ENCODE data around the gene PPP1R27. TPM values are rescaled to one million over a fixed set of nuclear protein-coding genes. Genes with fewer than 3 reads are reported as not detected.

Gene PPP1R27
- total and polyA plus RNA-seq, 9 of the 15 experiments (the other 6 are each of a cell fraction or from before 2014, with no cell fraction given) = 0.29 to 6.9 (median 1.5) TPM; not detected in 2

DNA sequence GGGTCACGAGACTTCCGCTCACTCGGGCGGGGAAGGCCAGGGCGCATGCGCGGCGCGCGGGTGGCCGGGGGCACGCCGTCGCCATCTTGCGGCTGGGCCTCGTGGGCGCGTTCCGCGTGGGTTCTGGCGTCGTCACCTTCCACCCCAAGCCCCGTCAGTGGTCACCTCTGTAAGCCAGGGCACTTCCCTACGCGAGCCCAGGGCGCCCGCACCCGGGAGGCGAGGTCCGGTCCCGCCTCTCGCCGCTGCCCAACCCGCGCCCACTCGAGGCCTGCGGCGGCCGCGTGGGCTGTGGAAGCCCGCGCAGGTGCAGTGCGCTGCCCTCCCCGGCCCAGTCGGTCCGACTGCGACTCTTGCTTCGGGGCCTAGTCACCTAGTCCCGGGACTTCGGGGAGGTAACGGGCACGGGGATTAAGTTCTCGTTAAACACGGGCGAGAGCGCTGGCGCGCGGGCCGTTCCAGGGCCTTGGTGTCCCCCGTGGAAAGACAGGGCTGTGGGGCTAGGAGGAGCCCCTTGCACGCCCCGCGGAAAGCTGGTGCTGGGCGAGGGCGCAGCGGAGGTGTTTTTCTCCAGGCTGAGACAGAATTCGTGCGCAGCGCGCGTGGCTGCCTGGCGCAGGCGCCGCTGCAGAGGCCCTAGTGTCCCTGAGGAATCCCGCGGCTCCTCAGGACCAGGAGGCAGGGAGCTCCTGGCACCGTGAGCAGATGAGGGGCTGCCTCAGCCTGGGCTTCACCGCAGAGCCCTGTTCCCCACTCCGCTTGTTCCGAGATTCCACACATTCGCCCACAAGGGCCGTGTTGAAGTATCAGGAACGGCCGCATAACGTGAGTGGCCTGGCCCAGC is 36.8 kb upstream of the PPP1R27 start (continued):
- TF ChIP-seq ZNF444 (CRISPR knock-in tag; IDR thresholded peaks at IDR 0.05) = no peak
- TF ChIP-seq, protein P1, sequence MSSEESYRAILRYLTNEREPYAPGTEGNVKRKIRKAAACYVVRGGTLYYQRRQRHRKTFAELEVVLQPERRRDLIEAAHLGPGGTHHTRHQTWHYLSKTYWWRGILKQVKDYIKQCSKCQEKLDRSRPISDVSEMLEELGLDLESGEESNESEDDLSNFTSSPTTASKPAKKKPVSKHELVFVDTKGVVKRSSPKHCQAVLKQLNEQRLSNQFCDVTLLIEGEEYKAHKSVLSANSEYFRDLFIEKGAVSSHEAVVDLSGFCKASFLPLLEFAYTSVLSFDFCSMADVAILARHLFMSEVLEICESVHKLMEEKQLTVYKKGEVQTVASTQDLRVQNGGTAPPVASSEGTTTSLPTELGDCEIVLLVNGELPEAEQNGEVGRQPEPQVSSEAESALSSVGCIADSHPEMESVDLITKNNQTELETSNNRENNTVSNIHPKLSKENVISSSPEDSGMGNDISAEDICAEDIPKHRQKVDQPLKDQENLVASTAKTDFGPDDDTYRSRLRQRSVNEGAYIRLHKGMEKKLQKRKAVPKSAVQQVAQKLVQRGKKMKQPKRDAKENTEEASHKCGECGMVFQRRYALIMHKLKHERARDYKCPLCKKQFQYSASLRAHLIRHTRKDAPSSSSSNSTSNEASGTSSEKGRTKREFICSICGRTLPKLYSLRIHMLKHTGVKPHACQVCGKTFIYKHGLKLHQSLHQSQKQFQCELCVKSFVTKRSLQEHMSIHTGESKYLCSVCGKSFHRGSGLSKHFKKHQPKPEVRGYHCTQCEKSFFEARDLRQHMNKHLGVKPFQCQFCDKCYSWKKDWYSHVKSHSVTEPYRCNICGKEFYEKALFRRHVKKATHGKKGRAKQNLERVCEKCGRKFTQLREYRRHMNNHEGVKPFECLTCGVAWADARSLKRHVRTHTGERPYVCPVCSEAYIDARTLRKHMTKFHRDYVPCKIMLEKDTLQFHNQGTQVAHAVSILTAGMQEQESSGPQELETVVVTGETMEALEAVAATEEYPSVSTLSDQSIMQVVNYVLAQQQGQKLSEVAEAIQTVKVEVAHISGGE (CRISPR knock-in tag; IDR thresholded peaks at IDR 0.05) = peak in 1 of 3 experiments; percentile 72; a peak in 1 of 6 replicates
- TF ChIP-seq NCOA4 (IDR thresholded peaks at IDR 0.05; ENCODE audit: partially characterized antibody) = no peak
- TF ChIP-seq ZNF124 (CRISPR knock-in tag; IDR thresholded peaks at IDR 0.05) = no peak
- no peak for TF ChIP-seq IFI16 (CRISPR knock-in tag; IDR thresholded peaks at IDR 0.05)
- no peak for TF ChIP-seq ZNF324 (CRISPR knock-in tag; IDR thresholded peaks at IDR 0.05)
- TF ChIP-seq, protein P2, sequence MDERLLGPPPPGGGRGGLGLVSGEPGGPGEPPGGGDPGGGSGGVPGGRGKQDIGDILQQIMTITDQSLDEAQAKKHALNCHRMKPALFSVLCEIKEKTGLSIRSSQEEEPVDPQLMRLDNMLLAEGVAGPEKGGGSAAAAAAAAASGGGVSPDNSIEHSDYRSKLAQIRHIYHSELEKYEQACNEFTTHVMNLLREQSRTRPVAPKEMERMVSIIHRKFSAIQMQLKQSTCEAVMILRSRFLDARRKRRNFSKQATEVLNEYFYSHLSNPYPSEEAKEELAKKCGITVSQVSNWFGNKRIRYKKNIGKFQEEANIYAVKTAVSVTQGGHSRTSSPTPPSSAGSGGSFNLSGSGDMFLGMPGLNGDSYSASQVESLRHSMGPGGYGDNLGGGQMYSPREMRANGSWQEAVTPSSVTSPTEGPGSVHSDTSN (CRISPR knock-in tag; IDR thresholded peaks at IDR 0.05; ENCODE audit: low read depth) = no peak
- TF ChIP-seq, protein P2 (tag; conservative IDR thresholded peaks at IDR 0.05; ENCODE audit: low read depth) = no peak
- TF ChIP-seq MTA3 (IDR thresholded peaks at IDR 0.05; ENCODE audit: borderline replicate concordance) = peak; percentile 97
- TF ChIP-seq ZKSCAN3 (CRISPR knock-in tag; IDR thresholded peaks at IDR 0.05) = no peak
- no peak for TF ChIP-seq CBX8 (IDR thresholded peaks at IDR 0.05; ENCODE audit: borderline replicate concordance, extremely low read depth, low read depth, low read length, poor library complexity, severe bottlenecking)
- TF ChIP-seq IRF2 (CRISPR knock-in tag; IDR thresholded peaks at IDR 0.05) = no peak
- no peak; the same call in 1 of the 2 replicates for TF ChIP-seq CBX1 (IDR thresholded peaks at IDR 0.05; ENCODE audit: low read depth)
- no peak for TF ChIP-seq ZNF217 (CRISPR knock-in tag; IDR thresholded peaks at IDR 0.05)
- TF ChIP-seq SUPT5H (IDR thresholded peaks at IDR 0.05) = peak; percentile 50
- TF ChIP-seq, protein P3, sequence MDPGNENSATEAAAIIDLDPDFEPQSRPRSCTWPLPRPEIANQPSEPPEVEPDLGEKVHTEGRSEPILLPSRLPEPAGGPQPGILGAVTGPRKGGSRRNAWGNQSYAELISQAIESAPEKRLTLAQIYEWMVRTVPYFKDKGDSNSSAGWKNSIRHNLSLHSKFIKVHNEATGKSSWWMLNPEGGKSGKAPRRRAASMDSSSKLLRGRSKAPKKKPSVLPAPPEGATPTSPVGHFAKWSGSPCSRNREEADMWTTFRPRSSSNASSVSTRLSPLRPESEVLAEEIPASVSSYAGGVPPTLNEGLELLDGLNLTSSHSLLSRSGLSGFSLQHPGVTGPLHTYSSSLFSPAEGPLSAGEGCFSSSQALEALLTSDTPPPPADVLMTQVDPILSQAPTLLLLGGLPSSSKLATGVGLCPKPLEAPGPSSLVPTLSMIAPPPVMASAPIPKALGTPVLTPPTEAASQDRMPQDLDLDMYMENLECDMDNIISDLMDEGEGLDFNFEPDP (CRISPR knock-in tag; IDR thresholded peaks at IDR 0.05) = no peak
- TF ChIP-seq, protein P4, sequence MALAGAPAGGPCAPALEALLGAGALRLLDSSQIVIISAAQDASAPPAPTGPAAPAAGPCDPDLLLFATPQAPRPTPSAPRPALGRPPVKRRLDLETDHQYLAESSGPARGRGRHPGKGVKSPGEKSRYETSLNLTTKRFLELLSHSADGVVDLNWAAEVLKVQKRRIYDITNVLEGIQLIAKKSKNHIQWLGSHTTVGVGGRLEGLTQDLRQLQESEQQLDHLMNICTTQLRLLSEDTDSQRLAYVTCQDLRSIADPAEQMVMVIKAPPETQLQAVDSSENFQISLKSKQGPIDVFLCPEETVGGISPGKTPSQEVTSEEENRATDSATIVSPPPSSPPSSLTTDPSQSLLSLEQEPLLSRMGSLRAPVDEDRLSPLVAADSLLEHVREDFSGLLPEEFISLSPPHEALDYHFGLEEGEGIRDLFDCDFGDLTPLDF (CRISPR knock-in tag; IDR thresholded peaks at IDR 0.05) = peak; percentile 90; the same call in 1 of the 2 replicates
- peak; percentile 37; the same call in 1 of the 2 replicates for TF ChIP-seq HDAC2 (IDR thresholded peaks at IDR 0.05)
